IPS DF 6.9 (cell line): Measurements from ENCODE around the gene NRG3.
A peak's percentile ranks its signal among the peaks of the same experiment; 100 is the strongest.

ENCODE experiments used
- DNase-seq: peaks from one replicate; pipeline ENCODE4 v3.0.0-alpha.2; 2013; ENCODE audit warnings: low read depth, low spot score
- H3K27ac ChIP-seq: one replicate; pipeline ENCODE4 v1.5.1; 2013; ENCODE audit warnings: low read length, control low read depth
- H3K27me3 ChIP-seq: 2 replicates; pipeline ENCODE4 v1.6.1; 2013; ENCODE audit warnings: mild to moderate bottlenecking, low read length; ENCODE audit not compliant: control insufficient read depth, insufficient read depth
- H3K36me3 ChIP-seq: 2 replicates; pipeline ENCODE4 v1.6.1; 2013; ENCODE audit warnings: low read length; ENCODE audit not compliant: control insufficient read depth, insufficient read depth
- H3K4me1 ChIP-seq: 2 replicates; pipeline ENCODE4 v1.6.1; 2013; ENCODE audit warnings: low read length; ENCODE audit not compliant: control insufficient read depth, insufficient read depth
- H3K4me3 ChIP-seq: 2 replicates; pipeline ENCODE4 v1.5.1; 2013; ENCODE audit warnings: mild to moderate bottlenecking, low read length
- H3K9me3 ChIP-seq: 2 replicates; pipeline ENCODE4 v1.6.1; 2013; ENCODE audit warnings: low read length, inconsistent platforms; ENCODE audit not compliant: control insufficient read depth, insufficient read depth
- WGBS: extraction: QIAGEN DNeasy Blood & Tissue Kit; methylation state at CpG from one replicate; pipeline ENCODE4 v1.1.7; 2013; ENCODE audit warnings: mixed read lengths, missing lambda C conversion rate; ENCODE audit not compliant: insufficient read length, insufficient coverage; 5-methylcytosine and 5-hydroxymethylcytosine counted together

NRG3 gene

GRCh38 chr10:81874875-81875466 is at the start of gene NRG3:
NRG3 (plus strand) TSS chr10:81875194.
- Histone ChIP-seq H3K27ac (no peak within 1 kb of the TSS), H3K4me3 (peak within 1 kb of the TSS; percentile 91), H3K9me3 (no peaks in the 10 kb centered on the region), H3K27me3 (peaks cover 8% of the 10 kb centered on the region; the same call in 1 of the 2 replicates), H3K36me3 (no peaks in the 10 kb centered on the region), H3K4me1 (no peaks in the 10 kb centered on the region)
- WGBS: no CpG with 5 or more reads among the region's 95 CpGs
- DNase-seq: no peak

GRCh38 chr10:81828251-81828650 is 46.7 kb upstream of the NRG3 start:
- Histone ChIP-seq H3K36me3 (no peaks in the 10 kb centered on the region), H3K4me3 (no peak overlapping the region), H3K27me3 (no peaks in the 10 kb centered on the region), H3K9me3 (no peaks in the 10 kb centered on the region; the same call in 1 of the 2 replicates), H3K4me1 (no peaks in the 10 kb centered on the region), H3K27ac (no peak overlapping the region)
- no peak for DNase-seq
- no CpG with 5 or more reads among the region's 4 CpGs for WGBS

GRCh38 chr10:81831060-81831459 is 43.9 kb upstream of the NRG3 start:
- no CpG with 5 or more reads among the region's 15 CpGs for WGBS
- Histone ChIP-seq H3K27ac (no peak overlapping the region), H3K36me3 (no peaks in the 10 kb centered on the region), H3K9me3 (no peaks in the 10 kb centered on the region; the same call in 1 of the 2 replicates), H3K4me1 (no peaks in the 10 kb centered on the region), H3K4me3 (no peak overlapping the region), H3K27me3 (no peaks in the 10 kb centered on the region)
- no peak for DNase-seq

GRCh38 chr10:81838950-81839349 is 36.0 kb upstream of the NRG3 start:
- Histone ChIP-seq H3K4me3 (no peak overlapping the region), H3K36me3 (no peaks in the 10 kb centered on the region), H3K27me3 (no peaks in the 10 kb centered on the region), H3K9me3 (no peaks in the 10 kb centered on the region), H3K27ac (no peak overlapping the region), H3K4me1 (no peaks in the 10 kb centered on the region)
- DNase-seq: peak; percentile 29

- H3K27me3 ChIP-seq: no peaks in the 10 kb centered on the region
- no peaks in the 10 kb centered on the region for H3K36me3 ChIP-seq
- no peak overlapping the region for H3K27ac ChIP-seq
- no peaks in the 10 kb centered on the region for H3K9me3 ChIP-seq
- H3K4me1 ChIP-seq: peaks cover 1% of the 10 kb centered on the region; the same call in 1 of the 2 replicates
- no CpG with 5 or more reads among the region's 2 CpGs for WGBS
- DNase-seq: no peak
- no peak overlapping the region for H3K4me3 ChIP-seq
Measured at GRCh38 chr10:81843042-81843441, 32.0 kb upstream of the NRG3 start.

GRCh38 chr10:81847675-81848074 is 27.3 kb upstream of the NRG3 start:
- H3K27me3 ChIP-seq: no peaks in the 10 kb centered on the region
- peaks cover 1% of the 10 kb centered on the region; the same call in 1 of the 2 replicates for H3K4me1 ChIP-seq
- no peak overlapping the region for H3K4me3 ChIP-seq
- no peaks in the 10 kb centered on the region for H3K36me3 ChIP-seq
- no CpG with 5 or more reads among the region's 2 CpGs for WGBS
- DNase-seq: peak; percentile 27
- H3K9me3 ChIP-seq: no peaks in the 10 kb centered on the region
- H3K27ac ChIP-seq: no peak overlapping the region

- no peak for DNase-seq
- H3K9me3 ChIP-seq: no peaks in the 10 kb centered on the region
- no peaks in the 10 kb centered on the region for H3K27me3 ChIP-seq
- WGBS: no CpG with 5 or more reads among the region's 4 CpGs
- no peak overlapping the region for H3K27ac ChIP-seq
- H3K4me3 ChIP-seq: no peak overlapping the region
- no peaks in the 10 kb centered on the region for H3K36me3 ChIP-seq
- peaks cover 1% of the 10 kb centered on the region; the same call in 1 of the 2 replicates for H3K4me1 ChIP-seq
Measured at GRCh38 chr10:81848514-81848913, 26.5 kb upstream of the NRG3 start.

GRCh38 chr10:81848931-81849330 is 26.1 kb upstream of the NRG3 start:
- no CpG with 5 or more reads among the region's 5 CpGs for WGBS
- Histone ChIP-seq H3K27me3 (no peaks in the 10 kb centered on the region), H3K4me1 (peaks cover 1% of the 10 kb centered on the region; the same call in 1 of the 2 replicates), H3K36me3 (no peaks in the 10 kb centered on the region), H3K27ac (no peak overlapping the region), H3K4me3 (no peak overlapping the region), H3K9me3 (no peaks in the 10 kb centered on the region)
- no peak for DNase-seq

GRCh38 chr10:81862596-81862995 is 12.4 kb upstream of the NRG3 start:
- Histone ChIP-seq H3K27ac (no peak overlapping the region), H3K36me3 (no peaks in the 10 kb centered on the region), H3K9me3 (no peaks in the 10 kb centered on the region), H3K4me3 (no peak overlapping the region), H3K4me1 (no peaks in the 10 kb centered on the region), H3K27me3 (no peaks in the 10 kb centered on the region)
- no CpG with 5 or more reads among the region's 19 CpGs for WGBS
- no peak for DNase-seq

GRCh38 chr10:81863771-81864170 is 11.2 kb upstream of the NRG3 start:
- Histone ChIP-seq H3K4me3 (no peak overlapping the region), H3K27ac (no peak overlapping the region), H3K9me3 (no peaks in the 10 kb centered on the region), H3K27me3 (no peaks in the 10 kb centered on the region), H3K4me1 (no peaks in the 10 kb centered on the region), H3K36me3 (no peaks in the 10 kb centered on the region)
- no peak for DNase-seq

- DNase-seq: no peak
- no CpG with 5 or more reads among the region's 2 CpGs for WGBS
- H3K4me3 ChIP-seq: no peak overlapping the region
- no peaks in the 10 kb centered on the region for H3K9me3 ChIP-seq
- H3K27ac ChIP-seq: no peak overlapping the region
- H3K4me1 ChIP-seq: no peaks in the 10 kb centered on the region
- no peaks in the 10 kb centered on the region for H3K36me3 ChIP-seq
- no peaks in the 10 kb centered on the region for H3K27me3 ChIP-seq
Measured at GRCh38 chr10:81865581-81865980, 9.4 kb upstream of the NRG3 start.
